RPMI8226 (cell line): ENCODE data around the gene REELD1.
A peak's percentile ranks its signal among the peaks of the same experiment; 100 is the strongest.

ENCODE experiments used
- DNase-seq: peaks from one replicate; pipeline ENCODE4 v3.0.0-alpha.2; 2015

REELD1 gene

GRCh38 chr4:146214238-146214637 is at the start of gene REELD1:
TSS of gene REELD1 (plus strand) at chr4:146214538. CDS start at chr4:146216953, 2,415 bp downstream.
- DNase-seq = no peak

- no peak for DNase-seq
Observed at GRCh38 chr4:146165221-146165620, 49.1 kb upstream of the REELD1 start.

GRCh38 chr4:146165840-146166239 is 48.5 kb upstream of the REELD1 start:
- no peak for DNase-seq

GRCh38 chr4:146170149-146170548 is 44.2 kb upstream of the REELD1 start:
- no peak for DNase-seq

- peak; percentile 81 for DNase-seq
Observed at GRCh38 chr4:146175541-146176453, 38.5 kb upstream of the REELD1 start, which contains the start of gene LSM6. TSS of gene LSM6 (plus strand) at chr4:146175718. CDS start at chr4:146182922, 7,204 bp downstream.

- no peak for DNase-seq
Observed at GRCh38 chr4:146176891-146177290, 37.4 kb upstream of the REELD1 start.

- no peak for DNase-seq
Observed at GRCh38 chr4:146178126-146178525, 36.2 kb upstream of the REELD1 start.

- DNase-seq = no peak
Observed at GRCh38 chr4:146179784-146180370, 34.5 kb upstream of the REELD1 start.

GRCh38 chr4:146182443-146182842 is 31.9 kb upstream of the REELD1 start:
- no peak for DNase-seq

- no peak for DNase-seq
Observed at GRCh38 chr4:146183209-146183608, 31.1 kb upstream of the REELD1 start.

GRCh38 chr4:146186041-146186440 is 28.3 kb upstream of the REELD1 start:
- DNase-seq = no peak

- DNase-seq = no peak
Observed at GRCh38 chr4:146186596-146186995, 27.7 kb upstream of the REELD1 start.

- no peak for DNase-seq
Observed at GRCh38 chr4:146190456-146190855, 23.9 kb upstream of the REELD1 start.

- no peak for DNase-seq
Observed at GRCh38 chr4:146191766-146192458, 22.4 kb upstream of the REELD1 start.

- no peak for DNase-seq
Observed at GRCh38 chr4:146193628-146194027, 20.7 kb upstream of the REELD1 start.

- DNase-seq = no peak
Observed at GRCh38 chr4:146194212-146194611, 20.1 kb upstream of the REELD1 start.

- no peak for DNase-seq
Observed at GRCh38 chr4:146202665-146203064, 11.7 kb upstream of the REELD1 start.

GRCh38 chr4:146207410-146207809 is 6.9 kb upstream of the REELD1 start:
- DNase-seq = no peak

GRCh38 chr4:146210890-146211289 is 3.4 kb upstream of the REELD1 start:
- DNase-seq = no peak

GRCh38 chr4:146211440-146211839 is 2.9 kb upstream of the REELD1 start:
- no peak for DNase-seq

GRCh38 chr4:146212781-146213180 is 1.6 kb upstream of the REELD1 start:
- DNase-seq = no peak

GRCh38 chr4:146222313-146222712 is 8.0 kb downstream of the REELD1 start:
- DNase-seq = no peak

GRCh38 chr4:146224326-146224966 is 10.1 kb downstream of the REELD1 start:
- DNase-seq = no peak
